Activated CD8-positive, alpha-beta memory T cell treated with anti-CD3 and anti-CD28 coated beads, Interleukin-2, amount 50 U/mL, for 1 hour (primary cell): ENCODE measurements around the gene PILRB.
"Not testable (repeated sequence)": the region's sequence is repeated elsewhere in the genome, so short reads cannot be mapped to it uniquely, and the experiment has no call there.

Source experiments
- DNase-seq: peaks from one replicate; pipeline ENCODE4 v3.0.0-alpha.2; 2020; ENCODE audit errors: extremely low read depth

Gene PILRB

DNA sequence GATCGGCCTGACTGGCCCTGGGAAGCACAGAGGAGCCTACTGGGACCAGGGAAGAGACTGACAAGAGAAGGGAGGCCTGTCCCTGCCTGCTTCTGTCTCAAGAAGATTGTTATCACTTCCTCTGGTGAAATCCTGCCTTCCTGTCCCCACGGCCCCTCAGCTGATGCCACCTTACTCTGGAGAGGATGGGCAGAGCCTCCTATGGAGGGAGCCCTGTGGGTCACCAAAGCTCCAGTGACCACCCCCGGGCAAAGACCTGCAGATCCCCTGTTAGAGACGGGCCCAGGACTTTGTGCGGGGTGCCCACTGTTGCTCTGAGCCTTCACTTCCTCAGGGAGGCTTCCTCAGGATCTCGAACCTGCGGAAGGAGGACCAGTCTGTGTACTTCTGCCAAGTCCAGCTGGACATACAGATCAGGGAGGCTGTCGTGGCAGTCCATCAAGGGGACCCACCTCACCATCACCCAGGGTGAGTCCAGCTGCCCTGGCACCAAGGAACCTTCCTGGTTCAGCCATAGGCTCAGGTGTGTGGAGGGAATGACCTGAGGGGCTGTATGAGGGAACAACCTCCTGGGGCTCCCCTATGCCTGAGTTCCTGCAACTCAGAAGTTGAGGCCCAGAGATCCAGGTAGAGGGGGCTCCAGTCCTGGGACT lies 1.4 kb upstream of the PILRB start:
- DNase-seq: no peak

DNA sequence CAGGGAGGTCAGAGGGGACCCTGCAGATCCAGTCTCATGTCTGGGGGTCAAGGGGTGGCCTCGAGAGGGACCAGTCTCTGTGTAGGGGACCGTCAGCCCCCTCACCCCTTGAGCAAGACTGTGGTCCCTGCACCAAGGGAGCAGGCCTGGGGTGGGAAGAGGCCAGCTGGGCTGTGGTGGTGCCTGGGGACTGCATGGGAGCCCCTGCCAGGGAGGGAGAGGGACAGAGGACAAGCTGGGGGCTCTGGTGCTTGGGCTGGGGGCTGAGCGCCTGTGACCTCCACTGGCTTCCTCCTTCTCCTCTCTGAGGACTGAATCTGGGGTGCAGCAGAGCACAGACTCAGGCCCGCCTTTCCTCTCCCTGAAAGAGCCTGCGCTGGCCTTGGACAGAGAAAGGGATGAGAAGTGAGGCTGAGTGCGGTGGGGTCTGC lies 771 bp upstream of the PILRB start:
- no peak for DNase-seq

DNA sequence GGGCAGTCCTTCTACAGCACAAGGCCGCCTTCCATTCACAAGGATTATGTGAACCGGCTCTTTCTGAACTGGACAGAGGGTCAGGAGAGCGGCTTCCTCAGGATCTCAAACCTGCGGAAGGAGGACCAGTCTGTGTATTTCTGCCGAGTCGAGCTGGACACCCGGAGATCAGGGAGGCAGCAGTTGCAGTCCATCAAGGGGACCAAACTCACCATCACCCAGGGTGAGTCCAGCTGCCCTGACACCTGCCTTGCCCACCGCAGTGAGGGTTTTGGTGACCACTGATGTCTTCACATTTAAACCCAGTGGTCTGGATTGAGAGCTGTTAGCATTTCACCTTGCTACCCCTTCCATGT lies 918 bp downstream of the PILRB start:
- no peak for DNase-seq

DNA sequence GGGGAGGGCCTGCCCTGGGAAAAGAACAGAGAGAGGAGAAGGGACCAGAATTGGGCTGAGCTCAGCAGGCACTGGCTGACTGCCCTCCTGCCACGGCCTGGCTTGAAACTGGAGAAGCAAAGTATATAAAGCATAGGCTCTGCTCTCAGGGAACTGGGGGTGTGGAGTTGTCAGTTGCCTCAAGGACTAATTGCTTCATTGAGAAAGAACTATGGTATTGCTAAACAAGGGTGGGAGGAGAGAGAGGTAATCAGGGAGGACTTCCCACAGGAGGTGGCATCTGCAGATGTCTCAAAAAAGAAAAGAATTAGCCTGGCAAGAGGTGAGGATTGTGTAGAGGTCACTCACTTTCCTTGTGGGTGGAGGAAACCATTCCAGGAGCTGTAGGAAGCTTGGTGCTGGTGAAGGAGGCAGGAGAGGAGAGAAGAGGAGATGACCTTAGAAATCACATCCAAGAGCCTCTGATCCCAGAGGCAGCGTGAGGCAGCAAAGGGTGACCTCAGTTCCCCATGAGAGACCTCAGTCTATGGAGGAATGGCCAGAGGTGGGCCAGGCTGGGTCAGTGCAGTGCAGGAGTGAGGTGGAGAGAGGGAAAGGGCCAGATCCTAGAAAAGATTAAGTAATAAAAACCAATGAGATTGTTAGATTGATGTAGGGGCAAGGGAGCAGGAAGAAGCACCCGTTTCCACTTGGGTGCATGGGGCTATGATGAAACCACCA lies 2.4 kb downstream of the PILRB start:
- no peak for DNase-seq

DNA sequence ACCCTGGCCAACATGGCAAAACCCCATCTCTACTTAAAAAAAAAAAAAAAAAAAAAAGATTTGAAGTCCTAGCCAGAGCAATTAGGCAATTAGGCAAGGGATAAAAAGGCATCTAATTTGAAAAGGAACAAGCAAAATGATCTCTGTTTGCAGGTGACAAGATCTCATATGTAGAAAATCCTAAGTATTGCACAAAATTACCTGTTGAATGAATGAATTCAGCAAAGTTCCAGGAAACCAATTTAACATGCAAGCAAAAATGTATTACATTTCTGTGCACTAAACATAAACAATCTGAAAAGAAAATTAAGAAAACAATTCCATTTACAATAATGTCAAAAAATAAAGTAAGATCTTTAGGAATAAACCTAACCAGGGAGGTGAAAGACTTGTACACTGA lies 5.2 kb downstream of the PILRB start:
- DNase-seq: no peak

DNA sequence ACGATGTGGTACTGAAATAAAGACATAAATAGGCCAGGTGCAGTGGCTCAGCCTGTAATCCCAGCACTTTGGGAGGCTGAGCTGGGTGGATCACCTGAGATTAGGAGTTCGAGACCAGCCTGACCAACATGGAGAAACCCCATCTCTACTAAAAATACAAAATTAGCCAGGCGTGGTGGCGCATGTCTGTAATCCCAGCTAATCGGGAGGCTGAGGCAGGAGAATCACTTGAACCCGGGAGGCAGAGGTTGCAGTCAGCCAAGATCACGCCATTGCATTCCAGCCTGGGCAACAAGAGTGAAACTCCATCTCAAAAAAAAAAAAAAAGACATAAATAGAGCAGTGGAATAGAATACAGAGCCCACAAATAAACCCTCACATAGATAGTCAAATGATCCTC lies 5.9 kb downstream of the PILRB start:
- DNase-seq: not testable (repeated sequence)

DNA sequence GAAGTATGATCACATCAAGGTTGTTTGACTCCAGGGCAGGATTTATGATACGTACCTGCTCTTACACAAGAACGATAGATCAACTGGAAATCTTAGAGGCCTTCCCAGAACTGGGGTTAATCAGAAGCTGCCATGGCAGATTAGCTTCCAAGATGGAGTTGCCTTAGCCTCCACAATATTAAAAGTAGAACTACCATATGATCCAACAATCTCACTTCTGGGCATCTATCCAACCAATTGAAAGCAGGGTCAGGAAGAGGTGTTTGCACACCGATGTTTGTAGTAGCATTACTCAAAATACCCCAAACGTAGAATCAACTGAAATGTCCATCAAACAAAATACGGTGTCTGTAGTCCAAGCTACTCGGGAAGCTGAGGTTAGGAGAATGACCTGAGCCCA lies 6.6 kb downstream of the PILRB start:
- DNase-seq: no peak

DNA sequence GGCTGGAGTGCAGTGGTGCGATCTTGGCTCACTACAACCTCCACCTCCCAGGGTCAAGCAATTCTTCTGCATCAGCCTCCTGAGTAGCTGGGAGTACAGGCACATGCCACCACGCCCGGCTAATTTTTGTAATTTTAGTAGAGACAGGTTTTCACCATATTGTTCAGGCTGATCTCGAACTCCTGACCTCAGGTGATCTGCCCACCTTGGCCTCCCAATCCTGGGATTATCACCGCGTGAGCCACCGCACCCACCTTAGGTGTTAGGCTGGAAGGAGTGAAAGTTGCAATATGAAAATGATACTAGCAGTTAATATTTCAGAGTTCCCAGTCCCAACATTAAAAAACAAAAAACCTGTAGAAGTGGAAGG lies 8.1 kb downstream of the PILRB start:
- not testable (repeated sequence) for DNase-seq

DNA sequence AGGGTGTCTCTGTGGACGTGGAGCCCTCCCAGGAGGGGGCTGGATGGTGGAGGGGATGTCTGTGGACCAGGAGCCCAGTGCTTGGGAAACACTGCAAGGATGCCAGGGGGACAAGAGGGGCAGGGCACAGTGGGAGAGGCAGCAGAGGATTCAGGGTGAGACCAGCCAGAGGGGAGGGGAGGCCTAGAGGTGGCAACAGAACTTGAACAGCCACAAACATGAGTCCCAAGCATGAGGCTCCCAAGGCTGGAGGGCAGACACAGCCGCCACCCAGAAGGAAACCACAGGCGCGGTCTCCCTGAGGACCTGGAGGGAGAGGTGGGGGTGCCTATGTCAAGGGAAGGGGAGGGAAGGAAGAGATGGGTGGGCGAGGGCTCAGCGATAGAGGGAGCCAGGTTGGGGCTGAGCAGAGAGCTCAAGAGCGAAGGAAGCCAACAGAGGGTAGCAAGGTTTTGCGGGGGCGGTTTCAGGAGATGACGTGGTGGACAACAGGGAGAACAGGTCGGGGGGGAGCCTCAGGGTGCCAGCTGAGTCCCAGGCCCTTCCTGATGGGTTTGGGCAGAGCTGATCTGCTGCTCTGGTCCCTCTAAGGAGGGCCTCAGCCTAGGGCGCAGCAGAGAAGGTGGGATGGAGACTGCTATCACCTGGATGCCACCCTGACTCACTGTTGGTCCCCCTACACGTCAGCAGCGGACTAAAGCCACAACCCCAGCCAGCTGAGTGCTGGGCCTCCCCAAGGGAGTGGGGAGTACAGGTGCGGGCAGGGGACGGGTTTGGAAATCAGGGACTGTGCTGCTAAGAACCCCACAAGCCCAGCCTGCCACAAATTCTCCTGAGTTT lies 8.7 kb downstream of the PILRB start:
- DNase-seq: no peak

DNA sequence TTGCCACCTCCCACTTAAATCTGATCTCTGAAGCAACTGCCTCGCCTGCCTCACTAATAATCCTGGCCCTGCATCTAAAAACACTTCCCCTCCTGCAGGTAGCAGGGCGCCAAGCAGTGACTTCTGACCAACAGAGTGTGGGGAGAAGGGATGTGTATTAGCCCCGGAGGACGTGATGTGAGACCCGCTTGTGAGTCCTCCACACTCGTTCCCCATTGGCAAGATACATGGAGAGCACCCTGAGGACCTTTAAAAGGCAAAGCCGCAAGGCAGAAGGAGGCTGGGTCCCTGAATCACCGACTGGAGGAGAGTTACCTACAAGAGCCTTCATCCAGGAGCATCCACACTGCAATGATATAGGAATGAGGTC lies 9.3 kb downstream of the PILRB start:
- DNase-seq: no peak

DNA sequence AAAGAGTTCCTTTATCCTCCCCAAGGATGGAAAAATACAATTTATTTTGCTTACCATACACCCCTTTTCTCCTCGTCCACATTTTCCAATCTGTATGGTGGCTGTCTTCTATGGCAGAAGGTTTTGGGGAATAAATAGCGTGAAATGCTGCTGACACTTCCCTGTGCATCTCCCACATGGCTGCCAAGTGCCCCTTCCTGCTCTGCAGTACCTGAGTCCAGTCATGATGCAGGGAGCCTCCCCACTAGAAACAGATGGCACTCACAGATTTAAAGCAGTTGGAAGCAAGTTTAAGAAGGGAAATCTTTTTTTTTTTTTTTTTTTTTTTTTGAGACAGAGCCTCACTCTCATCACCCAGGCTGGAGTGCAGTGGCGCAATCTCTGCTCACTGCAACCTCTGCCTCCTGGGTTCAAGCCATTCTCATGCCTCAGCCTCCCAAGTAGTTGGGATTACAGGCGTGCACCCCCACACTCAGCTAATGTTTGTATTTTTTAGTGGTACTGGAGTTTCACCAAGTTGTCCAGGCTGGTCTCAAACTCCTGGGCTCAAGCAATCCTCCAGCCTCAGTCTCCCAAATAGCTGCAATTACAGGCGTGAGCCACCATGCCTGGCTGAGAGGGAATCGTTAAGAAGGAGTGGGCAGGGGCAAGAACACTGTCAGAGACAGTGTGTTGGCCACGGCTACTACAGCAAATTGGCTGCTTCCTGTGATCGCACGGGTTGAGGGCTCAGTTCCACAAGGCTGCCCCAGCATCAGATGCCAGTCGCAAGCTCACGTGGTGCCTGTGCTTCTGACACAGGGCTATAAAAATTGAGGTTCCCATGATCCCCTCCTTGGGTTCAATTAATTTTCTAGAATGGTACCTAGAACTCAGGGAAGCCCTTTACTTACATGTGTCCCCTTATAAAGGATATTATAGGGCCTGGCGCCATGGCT lies 10.0 kb downstream of the PILRB start:
- no peak for DNase-seq

DNA sequence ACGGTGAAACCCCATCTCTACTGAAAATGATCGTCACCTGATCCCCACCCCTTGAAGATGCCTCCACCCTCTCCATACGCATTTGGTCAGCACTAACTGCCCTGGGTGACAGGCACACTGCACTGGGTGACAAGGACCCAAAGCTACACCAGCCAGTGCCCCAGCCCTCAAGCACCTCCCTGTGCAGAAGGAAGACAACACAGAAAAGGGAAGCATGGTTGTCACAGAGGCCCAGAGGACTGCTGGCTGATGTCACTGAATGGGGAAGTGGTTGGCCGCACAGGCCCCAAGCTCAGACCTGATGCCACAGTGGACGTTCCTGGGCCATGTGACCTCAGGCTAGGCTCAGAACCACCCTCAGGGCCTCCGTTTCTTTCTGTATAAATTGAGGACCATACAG lies 11.2 kb downstream of the PILRB start:
- no peak for DNase-seq

DNA sequence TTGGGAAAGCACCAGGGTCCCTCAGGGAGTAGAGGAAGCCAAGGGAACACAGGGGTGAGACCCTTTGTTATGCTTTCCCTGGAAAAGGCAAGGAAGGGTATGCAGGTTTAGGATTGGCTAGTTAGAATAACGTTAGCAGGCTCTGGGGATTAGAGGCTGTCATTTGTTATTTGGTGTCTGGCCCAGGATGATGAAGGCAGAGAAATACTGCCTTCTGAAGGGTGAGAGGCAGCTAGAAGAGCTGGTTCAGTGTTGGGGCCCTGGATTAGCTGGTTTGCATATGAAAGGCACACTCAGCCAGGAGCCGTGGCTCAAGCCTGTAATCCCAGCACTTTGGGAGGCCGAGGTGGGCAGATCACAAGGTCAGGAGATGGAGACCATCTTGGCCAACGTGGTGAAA lies 12.4 kb downstream of the PILRB start:
- no peak for DNase-seq

DNA sequence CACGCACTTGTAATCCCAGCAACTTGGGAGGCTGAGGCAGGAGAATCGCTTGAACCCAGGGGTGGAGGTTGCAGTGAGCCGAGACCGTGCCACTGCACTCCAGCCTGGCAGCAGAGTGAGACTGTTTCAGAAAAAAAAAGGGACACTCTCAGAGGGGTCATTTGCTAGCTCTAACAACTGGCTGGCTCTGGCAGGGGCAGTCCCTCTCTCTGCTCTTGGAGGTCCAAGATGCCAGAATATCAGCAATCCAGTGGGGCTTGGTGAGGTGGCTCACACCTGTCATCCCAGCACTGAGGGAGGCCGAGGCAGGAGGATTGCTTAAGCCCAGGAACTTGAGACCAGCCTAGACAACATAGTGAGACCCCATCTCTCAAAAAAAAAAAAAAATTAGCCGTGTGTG lies 12.8 kb downstream of the PILRB start:
- DNase-seq: no peak

DNA sequence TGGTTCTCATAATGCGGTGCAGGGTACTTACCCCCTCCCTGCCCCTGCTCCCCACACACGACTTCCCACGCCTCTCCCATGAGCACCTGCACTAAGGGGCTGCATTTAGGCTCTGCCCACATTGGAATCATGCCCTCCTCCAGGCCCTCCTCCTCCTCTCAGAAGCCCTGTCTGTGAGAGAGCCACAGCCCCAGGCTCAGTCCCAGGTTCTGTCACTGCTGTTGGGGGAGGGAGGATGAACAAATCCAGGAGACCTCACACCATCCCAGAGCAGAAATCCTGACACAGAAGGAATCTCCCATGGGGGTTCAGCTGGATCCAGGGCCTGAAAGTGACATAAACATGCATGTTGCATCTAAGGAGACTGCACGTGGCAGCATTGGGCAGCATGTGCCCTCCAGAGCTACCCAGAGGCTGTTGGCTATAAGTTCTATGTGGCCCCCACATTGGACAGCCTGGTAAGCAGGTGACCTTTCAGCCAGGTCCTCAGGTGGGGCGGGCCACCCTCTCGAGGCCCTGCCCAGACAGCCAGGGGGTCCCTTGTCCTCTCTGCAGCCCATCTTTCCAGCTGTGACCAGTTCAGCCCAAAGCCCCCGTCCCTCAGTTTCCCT lies 13.7 kb downstream of the PILRB start:
- DNase-seq: no peak

DNA sequence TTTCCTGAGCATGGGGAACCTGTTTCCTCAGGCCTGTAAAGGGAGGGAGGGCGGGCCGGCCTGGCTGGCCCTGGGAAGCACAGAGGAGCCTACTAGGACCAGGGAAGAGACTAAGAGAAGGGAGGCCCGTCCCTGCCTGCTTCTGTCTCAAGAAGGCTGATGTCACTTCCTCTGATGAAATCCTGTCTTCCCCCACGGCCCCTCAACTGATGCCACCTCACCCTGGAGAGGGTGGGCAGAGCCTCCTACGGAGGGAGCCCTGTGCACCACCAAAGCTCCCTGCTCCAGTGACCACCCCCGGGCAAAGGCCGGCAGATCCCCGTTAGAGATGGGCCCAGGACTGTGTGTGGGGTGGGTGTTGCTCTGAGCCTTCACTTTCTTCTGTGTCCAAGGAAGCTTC lies 14.3 kb downstream of the PILRB start:
- no peak for DNase-seq

DNA sequence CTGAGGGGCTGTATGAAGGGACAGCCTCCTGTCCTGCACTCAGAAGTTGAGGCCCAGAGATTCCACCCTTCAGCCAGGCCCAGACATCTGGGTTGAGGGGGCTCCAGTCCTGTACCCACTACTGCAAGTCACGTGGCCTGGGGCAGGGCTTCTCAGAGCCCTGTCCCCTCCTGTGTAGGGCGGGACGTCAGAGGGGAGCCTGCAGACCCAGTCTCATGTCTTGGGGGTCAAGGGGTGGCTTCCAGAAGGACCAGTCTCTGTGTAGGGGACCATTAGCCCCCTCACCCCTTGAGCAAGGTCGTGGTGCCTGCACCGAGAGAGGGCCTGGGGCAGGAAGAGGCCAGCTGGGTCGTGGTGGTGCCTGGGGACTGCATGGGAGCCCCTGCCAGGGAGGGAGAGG lies 14.8 kb downstream of the PILRB start:
- no peak for DNase-seq

DNA sequence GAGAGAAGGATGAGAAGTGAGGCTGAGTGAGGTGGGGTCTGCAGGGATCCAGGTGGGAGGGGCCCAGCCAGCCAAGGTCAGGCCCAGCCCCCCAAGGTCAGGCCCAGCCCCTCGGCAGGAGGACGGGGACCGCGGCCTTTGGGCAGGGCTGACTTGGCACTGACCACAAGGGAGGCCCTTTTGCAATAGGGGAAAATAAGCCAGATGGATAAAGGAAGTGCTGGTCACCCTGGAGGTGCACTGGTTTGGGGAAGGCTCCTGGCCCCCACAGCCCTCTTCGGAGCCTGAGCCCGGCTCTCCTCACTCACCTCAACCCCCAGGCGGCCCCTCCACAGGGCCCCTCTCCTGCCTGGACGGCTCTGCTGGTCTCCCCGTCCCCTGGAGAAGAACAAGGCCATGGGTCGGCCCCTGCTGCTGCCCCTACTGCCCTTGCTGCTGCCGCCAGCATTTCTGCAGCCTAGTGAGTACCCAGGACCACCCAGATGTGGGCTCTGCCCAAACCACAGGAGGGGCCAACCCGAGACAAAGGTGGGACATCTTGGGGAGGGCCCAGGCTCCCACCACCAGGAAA lies 15.4 kb downstream of the PILRB start, which contains the start of gene PILRA:
Gene PILRA, plus strand, starts transcription at position 227 of the 571 bp plus-strand sequence. Its CDS starts 170 bp downstream, at position 397.
- no peak for DNase-seq

DNA sequence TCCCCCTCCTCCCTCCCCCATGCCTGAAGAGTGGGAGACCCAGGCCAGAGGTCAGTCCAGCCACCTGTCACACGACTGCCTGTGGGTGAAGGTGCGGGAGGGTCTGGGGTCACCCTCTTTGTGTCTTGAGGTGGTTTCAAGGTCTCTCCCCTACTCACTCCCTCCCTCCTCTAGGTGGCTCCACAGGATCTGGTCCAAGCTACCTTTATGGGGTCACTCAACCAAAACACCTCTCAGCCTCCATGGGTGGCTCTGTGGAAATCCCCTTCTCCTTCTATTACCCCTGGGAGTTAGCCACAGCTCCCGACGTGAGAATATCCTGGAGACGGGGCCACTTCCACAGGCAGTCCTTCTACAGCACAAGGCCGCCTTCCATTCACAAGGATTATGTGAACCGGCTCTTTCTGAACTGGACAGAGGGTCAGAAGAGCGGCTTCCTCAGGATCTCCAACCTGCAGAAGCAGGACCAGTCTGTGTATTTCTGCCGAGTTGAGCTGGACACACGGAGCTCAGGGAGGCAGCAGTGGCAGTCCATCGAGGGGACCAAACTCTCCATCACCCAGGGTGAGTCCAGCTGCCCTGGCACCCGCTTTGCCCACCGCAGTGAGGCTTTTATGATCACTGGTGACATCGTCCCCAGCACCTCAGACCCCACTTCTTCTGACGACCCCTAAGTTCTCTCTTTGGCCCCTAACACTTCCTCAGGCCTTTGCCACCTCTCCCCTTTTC lies 16.1 kb downstream of the PILRB start:
- not testable (repeated sequence) for DNase-seq

DNA sequence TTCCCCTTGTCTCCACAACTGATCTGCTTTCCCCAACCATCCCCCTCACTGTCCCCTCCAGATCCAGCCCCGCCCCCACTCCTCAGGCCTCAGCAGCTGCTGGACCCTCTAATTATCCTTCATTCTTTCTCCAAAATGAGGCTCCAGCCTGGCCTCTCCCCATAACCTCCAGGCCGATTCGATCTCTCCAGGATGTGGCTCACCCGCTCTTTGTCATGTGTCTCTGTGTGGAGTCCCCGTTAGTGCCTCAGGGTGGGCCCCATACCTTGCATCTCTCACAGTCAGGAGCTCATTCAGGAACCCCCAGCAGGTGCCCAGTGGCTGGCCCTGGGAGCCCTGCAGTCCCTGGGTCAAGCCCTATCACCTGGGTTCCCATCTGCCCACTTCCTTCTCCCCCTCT lies 16.7 kb downstream of the PILRB start:
- DNase-seq: no peak
